ENCODE data around the gene ZNF546. TPM values are rescaled to one million over a fixed set of nuclear protein-coding genes. Genes with fewer than 3 reads are reported as not detected.
"Not testable (repeated sequence)": the region's sequence is repeated elsewhere in the genome, so short reads cannot be mapped to it uniquely, and the experiment has no call there.

The ZNF546 gene
- total RNA-seq (2014; rRNA removed; shearing (Covaris generic)), result 5.2 and 6.1 TPM in 2 replicates

- Histone ChIP-seq H3K27me3 (no peaks in the 10 kb centered on the region), H3K27ac (peak within 1 kb of the TSS; percentile 62), H3K9me3 (replicated peaks) (no peaks in the 10 kb centered on the region; the same call in none of the 2 replicates), H3K36me3 (no peaks in the 10 kb centered on the region), H3K4me1 (peaks cover 9% of the 10 kb centered on the region; the same call in 1 of the 2 replicates), H3K4me3 (peak within 1 kb of the TSS; percentile 86)
- peak; percentile 91 to 93 for DNase-seq
These were observed at the start of gene ZNF546 for GRCh38 chr19:39996811-39997637. TSS of gene ZNF546 (plus strand) at chr19:39997060. CDS start at chr19:39998327, 1,267 bp downstream.

- Histone ChIP-seq H3K27ac (no peak overlapping the region), H3K9me3 (replicated peaks) (no peaks in the 10 kb centered on the region), H3K27me3 (no peaks in the 10 kb centered on the region), H3K4me3 (no peak overlapping the region), H3K4me1 (no peaks in the 10 kb centered on the region), H3K36me3 (no peaks in the 10 kb centered on the region)
- DNase-seq, result no peak
These were observed 47.7 kb upstream of the ZNF546 start for GRCh38 chr19:39949026-39949747.

- H3K4me1 ChIP-seq, result no peaks in the 10 kb centered on the region
These were observed 45.7 kb upstream of the ZNF546 start for GRCh38 chr19:39951065-39951650.

GRCh38 chr19:39951686-39952085 is 45.2 kb upstream of the ZNF546 start:
- no peak overlapping the region for H3K27ac ChIP-seq
- H3K36me3 ChIP-seq, result no peaks in the 10 kb centered on the region
- H3K27me3 ChIP-seq, result no peaks in the 10 kb centered on the region
- no peak overlapping the region for H3K4me3 ChIP-seq
- DNase-seq, result no peak
- no peaks in the 10 kb centered on the region for H3K9me3 ChIP-seq (replicated peaks)
- no peaks in the 10 kb centered on the region for H3K4me1 ChIP-seq

More at GRCh38 chr19:39951065-39951650, 45.7 kb upstream of the ZNF546 start:
- no peak for DNase-seq
- Histone ChIP-seq H3K27me3 (no peaks in the 10 kb centered on the region), H3K27ac (no peak overlapping the region), H3K9me3 (replicated peaks) (no peaks in the 10 kb centered on the region), H3K4me3 (no peak overlapping the region), H3K36me3 (no peaks in the 10 kb centered on the region)

GRCh38 chr19:39953915-39954314 is 42.9 kb upstream of the ZNF546 start:
- no peaks in the 10 kb centered on the region for H3K27me3 ChIP-seq
- H3K27ac ChIP-seq, result no peak overlapping the region
- no peak overlapping the region for H3K4me3 ChIP-seq
- no peaks in the 10 kb centered on the region for H3K4me1 ChIP-seq
- no peak for DNase-seq
- no peaks in the 10 kb centered on the region for H3K9me3 ChIP-seq (replicated peaks)
- H3K36me3 ChIP-seq, result no peaks in the 10 kb centered on the region

GRCh38 chr19:39957886-39958285 is 39.0 kb upstream of the ZNF546 start:
- H3K4me1 ChIP-seq; DNase-seq; H3K4me3 ChIP-seq; H3K36me3 ChIP-seq; H3K9me3 ChIP-seq (replicated peaks); H3K27ac ChIP-seq; H3K27me3 ChIP-seq: not testable (repeated sequence)

GRCh38 chr19:39958942-39959341 is 37.9 kb upstream of the ZNF546 start:
- not testable (repeated sequence) for H3K27me3 ChIP-seq; DNase-seq; H3K4me3 ChIP-seq; H3K36me3 ChIP-seq; H3K27ac ChIP-seq; H3K9me3 ChIP-seq (replicated peaks); H3K4me1 ChIP-seq

GRCh38 chr19:39959407-39959806 is 37.5 kb upstream of the ZNF546 start:
- H3K4me3 ChIP-seq; H3K27ac ChIP-seq; H3K27me3 ChIP-seq; H3K9me3 ChIP-seq (replicated peaks); H3K36me3 ChIP-seq; H3K4me1 ChIP-seq; DNase-seq: not testable (repeated sequence)

- no peak for DNase-seq
- H3K4me1 ChIP-seq, result peaks cover 2% of the 10 kb centered on the region; the same call in 1 of the 2 replicates
- H3K27me3 ChIP-seq, result no peaks in the 10 kb centered on the region
- no peak overlapping the region for H3K4me3 ChIP-seq
- no peak overlapping the region for H3K27ac ChIP-seq
- no peaks in the 10 kb centered on the region for H3K9me3 ChIP-seq (replicated peaks)
- no peaks in the 10 kb centered on the region for H3K36me3 ChIP-seq
These were observed 33.0 kb upstream of the ZNF546 start for GRCh38 chr19:39963898-39964297.

GRCh38 chr19:39966617-39967016 is 30.2 kb upstream of the ZNF546 start:
- Histone ChIP-seq H3K9me3 (replicated peaks) (no peaks in the 10 kb centered on the region), H3K27ac (no peak overlapping the region), H3K4me1 (peaks cover 11% of the 10 kb centered on the region), H3K4me3 (no peak overlapping the region), H3K36me3 (no peaks in the 10 kb centered on the region), H3K27me3 (no peaks in the 10 kb centered on the region)
- no peak for DNase-seq

- no peak for DNase-seq
- no peaks in the 10 kb centered on the region for H3K9me3 ChIP-seq (replicated peaks)
- H3K4me3 ChIP-seq, result no peak overlapping the region
- H3K4me1 ChIP-seq, result peaks cover 15% of the 10 kb centered on the region
- H3K36me3 ChIP-seq, result peaks cover 4% of the 10 kb centered on the region
- H3K27me3 ChIP-seq, result no peaks in the 10 kb centered on the region
- H3K27ac ChIP-seq, result no peak overlapping the region
These were observed 29.3 kb upstream of the ZNF546 start for GRCh38 chr19:39967561-39967960.

- H3K4me3 ChIP-seq, result no peak overlapping the region
- no peak for DNase-seq
- H3K27ac ChIP-seq, result no peak overlapping the region; the same call in 1 of the 2 replicates
- H3K27me3 ChIP-seq, result no peaks in the 10 kb centered on the region
- H3K9me3 ChIP-seq (replicated peaks), result no peaks in the 10 kb centered on the region
- peaks cover 15% of the 10 kb centered on the region for H3K4me1 ChIP-seq
- H3K36me3 ChIP-seq, result peaks cover 15% of the 10 kb centered on the region
These were observed 28.1 kb upstream of the ZNF546 start for GRCh38 chr19:39968789-39969188.

GRCh38 chr19:39969266-39969665 is 27.6 kb upstream of the ZNF546 start:
- H3K9me3 ChIP-seq (replicated peaks), result no peaks in the 10 kb centered on the region
- peak overlapping the region; percentile 78 for H3K27ac ChIP-seq
- H3K27me3 ChIP-seq, result no peaks in the 10 kb centered on the region
- H3K4me1 ChIP-seq, result peaks cover 15% of the 10 kb centered on the region
- peak; percentile 34 to 58 for DNase-seq
- H3K36me3 ChIP-seq, result peaks cover 20% of the 10 kb centered on the region
- peak overlapping the region; percentile 71; the same call in 1 of the 2 replicates for H3K4me3 ChIP-seq

GRCh38 chr19:39969681-39970424 is 27.0 kb upstream of the ZNF546 start:
- Histone ChIP-seq H3K36me3 (peaks cover 25% of the 10 kb centered on the region), H3K4me1 (peaks cover 15% of the 10 kb centered on the region), H3K4me3 (peak overlapping the region; percentile 71), H3K27me3 (no peaks in the 10 kb centered on the region), H3K27ac (peak overlapping the region; percentile 78), H3K9me3 (replicated peaks) (no peaks in the 10 kb centered on the region)
- peak; percentile 59 to 61 for DNase-seq
